Lower leg skin (tissue), 4 donors: Measurements from ENCODE around the gene ANO6. TPM values are rescaled to one million over a fixed set of nuclear protein-coding genes. Genes with fewer than 3 reads are reported as not detected.

ENCODE experiments used
- DNase-seq, 2 donors: peaks; one replicate each; pipeline ENCODE4 v3.0.0-alpha.2; 2019; ENCODE audit warnings: low spot score in 2 of 2
- H3K4me3 ChIP-seq: fragments of 200-600 bp; sonication (generic); 2 replicates; pipeline ENCODE4 v1.5.1; 2017; ENCODE audit warnings: mild to moderate bottlenecking, low read depth; ENCODE audit not compliant: poor library complexity, severe bottlenecking
- POLR2A ChIP-seq, 2 donors: fragments of 450-650 bp; IDR thresholded peaks; one replicate each; pipeline ENCODE4 v1.6.1; 2016 to 2017; ENCODE audit warnings: antibody characterized with exemption in 2 of 2, mild to moderate bottlenecking in 1 of 2, moderate library complexity in 1 of 2
- WGBS, 2 donors: methylation state at CpG; one replicate each; pipeline ENCODE4 v1.1.5; 2018; 5-methylcytosine and 5-hydroxymethylcytosine counted together
- intact Hi-C: fragments of 100-400 bp; cut with DNase I; formaldehyde crosslinking; loops from one replicate; pipeline ENCODE4 v1.15.0; 2023; ENCODE audit warnings: low total_unique reads
- total RNA-seq, 4 donors: library from RNA; depleted of rRNA; stranded (reverse); fragments of >200 nt; gene quantifications; one replicate each; pipeline ENCODE4 v1.1.0, GENCODE V29; 2016
- TF ChIP-seq, protein P1 (sequence below), 3 donors: fragments of 450-650 bp; IDR thresholded peaks; one replicate each; pipeline ENCODE4 v1.5.1; 2016; ENCODE audit warnings: antibody characterized with exemption in 3 of 3, mild to moderate bottlenecking in 3 of 3, moderate library complexity in 2 of 3

ANO6 gene
- total RNA-seq, 4 donors from 2014 or later: 36.3 to 41.1 (median 38.9) TPM

DNA sequence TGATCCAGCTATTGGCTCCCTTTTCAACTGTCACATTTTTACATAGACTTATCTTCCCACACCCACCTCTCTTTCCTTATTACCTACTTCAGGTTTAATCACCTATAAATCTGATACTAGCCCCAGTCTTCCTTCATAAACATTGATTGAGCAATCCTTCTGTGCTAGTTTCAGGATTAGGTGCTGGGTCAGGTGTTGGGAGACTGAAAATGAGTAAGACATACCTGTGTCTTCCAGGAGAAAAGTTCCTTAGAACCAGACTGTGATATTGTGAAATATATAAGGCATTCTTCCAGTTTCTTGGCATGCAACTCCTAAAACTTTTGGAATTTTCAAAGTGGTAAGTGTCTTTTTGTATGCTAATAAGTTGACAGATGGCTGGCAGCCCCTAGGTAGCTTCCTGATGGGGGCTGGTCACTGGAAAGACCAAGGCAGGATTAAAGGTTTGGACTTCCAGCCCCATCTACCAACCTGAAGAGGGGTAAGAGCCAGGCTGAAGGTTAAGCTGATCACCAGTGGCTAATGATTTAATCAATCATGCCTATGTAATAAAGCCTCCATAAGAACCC, 4.6 kb downstream of the ANO6 start:
- no peak for TF ChIP-seq POLR2A (IDR thresholded peaks at IDR 0.05)
- TF ChIP-seq, protein P1, sequence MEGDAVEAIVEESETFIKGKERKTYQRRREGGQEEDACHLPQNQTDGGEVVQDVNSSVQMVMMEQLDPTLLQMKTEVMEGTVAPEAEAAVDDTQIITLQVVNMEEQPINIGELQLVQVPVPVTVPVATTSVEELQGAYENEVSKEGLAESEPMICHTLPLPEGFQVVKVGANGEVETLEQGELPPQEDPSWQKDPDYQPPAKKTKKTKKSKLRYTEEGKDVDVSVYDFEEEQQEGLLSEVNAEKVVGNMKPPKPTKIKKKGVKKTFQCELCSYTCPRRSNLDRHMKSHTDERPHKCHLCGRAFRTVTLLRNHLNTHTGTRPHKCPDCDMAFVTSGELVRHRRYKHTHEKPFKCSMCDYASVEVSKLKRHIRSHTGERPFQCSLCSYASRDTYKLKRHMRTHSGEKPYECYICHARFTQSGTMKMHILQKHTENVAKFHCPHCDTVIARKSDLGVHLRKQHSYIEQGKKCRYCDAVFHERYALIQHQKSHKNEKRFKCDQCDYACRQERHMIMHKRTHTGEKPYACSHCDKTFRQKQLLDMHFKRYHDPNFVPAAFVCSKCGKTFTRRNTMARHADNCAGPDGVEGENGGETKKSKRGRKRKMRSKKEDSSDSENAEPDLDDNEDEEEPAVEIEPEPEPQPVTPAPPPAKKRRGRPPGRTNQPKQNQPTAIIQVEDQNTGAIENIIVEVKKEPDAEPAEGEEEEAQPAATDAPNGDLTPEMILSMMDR (IDR thresholded peaks at IDR 0.05): no peak
- intact Hi-C loops: no loop called here
- no peak overlapping the region for H3K4me3 ChIP-seq
- DNase-seq: no peak

GRCh38 chr12:45220969-45221368, 5.1 kb downstream of the ANO6 start:
- H3K4me3 ChIP-seq: no peak overlapping the region
- intact Hi-C loops: no loop called here
- WGBS, 2 donors: 88 to 91% methylated on average over 6 of the region's 6 CpGs
- no peak for DNase-seq
- no peak for TF ChIP-seq POLR2A (IDR thresholded peaks at IDR 0.05)
- TF ChIP-seq, protein P1 (IDR thresholded peaks at IDR 0.05): no peak

- H3K4me3 ChIP-seq: no peak overlapping the region
- 71 to 83% methylated on average over 2 of the region's 2 CpGs for WGBS, 2 donors
- no peak for DNase-seq
- TF ChIP-seq, protein P1 (IDR thresholded peaks at IDR 0.05): no peak
- TF ChIP-seq POLR2A (IDR thresholded peaks at IDR 0.05): no peak
- intact Hi-C loops: no loop called here
Observed at GRCh38 chr12:45223868-45224267, 8.0 kb downstream of the ANO6 start.

- H3K4me3 ChIP-seq: no peak overlapping the region
- DNase-seq: no peak
- TF ChIP-seq, protein P1 (IDR thresholded peaks at IDR 0.05): no peak
- no peak for TF ChIP-seq POLR2A (IDR thresholded peaks at IDR 0.05)
- intact Hi-C loops: no loop called here
- WGBS, 2 donors: 71 to 76% methylated on average over 1 of the region's 1 CpG
Observed at GRCh38 chr12:45224311-45224710, 8.4 kb downstream of the ANO6 start.

DNA sequence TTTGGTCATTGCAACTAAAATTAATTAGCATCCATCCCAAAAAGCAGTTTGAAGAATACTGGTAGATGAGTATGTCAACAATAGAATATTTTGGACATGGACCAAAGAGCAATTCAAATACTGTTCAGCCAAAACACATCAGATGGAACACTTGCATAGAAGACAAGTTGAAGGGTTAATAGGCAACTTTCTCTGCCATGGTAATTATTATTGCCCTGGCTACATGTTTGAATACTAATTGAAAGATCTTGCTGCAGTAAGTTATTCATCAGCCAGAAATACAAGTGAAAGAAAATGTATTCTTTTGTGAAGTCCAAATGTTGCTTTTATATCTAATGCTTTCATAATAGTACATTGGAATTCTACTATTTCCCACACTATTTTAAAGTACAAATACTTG, 10.1 kb downstream of the ANO6 start:
- intact Hi-C loops: no loop called here
- no peak overlapping the region for H3K4me3 ChIP-seq
- TF ChIP-seq, protein P1 (IDR thresholded peaks at IDR 0.05): no peak
- no peak for DNase-seq
